NCI-H2029 (cell line): ENCODE measurements around the gene TMEM82.

ENCODE experiments used
- DNase-seq: peaks from one replicate; lab custom pipeline; 2025; lab: John Stamatoyannopoulos, UW

Gene TMEM82

DNA sequence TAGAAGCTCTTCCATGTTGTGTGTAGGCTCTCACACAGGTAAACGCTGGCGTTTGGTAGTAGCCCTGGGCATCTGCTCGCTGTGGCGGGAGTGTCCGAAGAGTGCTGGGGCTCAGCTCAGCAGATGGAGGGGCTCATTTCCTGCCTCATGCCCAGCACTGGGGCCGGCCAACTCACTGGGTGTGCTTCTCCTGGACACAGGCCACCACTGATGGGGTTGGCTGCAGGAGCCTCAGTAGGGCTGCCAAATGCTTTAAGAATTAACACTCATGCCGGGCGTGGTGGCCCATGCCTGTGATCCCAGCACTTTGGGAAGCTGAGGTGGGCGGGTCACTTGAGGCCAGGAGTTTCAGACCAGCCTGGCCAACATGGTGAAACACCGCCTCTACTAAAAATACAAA lies 44.3 kb downstream of the TMEM82 start:
- DNase-seq = no peak

GRCh38 chr1:15788624-15789301 lies 46.5 kb downstream of the TMEM82 start:
- DNase-seq = no peak

- no peak for DNase-seq
Measured at GRCh38 chr1:15796086-15796462, 53.8 kb downstream of the TMEM82 start.
